Measurements from ENCODE around the gene GALNT9. TPM values are rescaled to one million over a fixed set of nuclear protein-coding genes. Genes with fewer than 3 reads are reported as not detected.

The GALNT9 gene
- polyA plus RNA-seq, 1 experiment = not detected

DNA sequence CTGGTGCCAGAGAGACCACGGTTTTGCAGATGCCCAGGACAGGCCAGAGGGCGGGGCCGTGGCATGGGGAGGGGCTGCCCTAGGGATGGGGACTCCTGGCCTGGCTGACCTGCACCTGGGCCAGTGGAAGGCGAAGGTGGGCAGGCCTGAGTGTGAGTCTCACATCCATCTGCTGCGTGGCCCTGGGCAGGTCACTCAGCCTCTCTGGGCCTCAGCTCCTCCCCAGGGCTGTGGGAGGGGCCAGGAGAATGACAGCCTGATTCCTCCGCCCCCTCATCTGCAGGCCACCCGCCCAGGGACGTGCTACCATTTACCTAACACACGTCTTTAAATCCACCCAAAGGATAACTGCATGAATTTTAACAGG, 90.9 kb downstream of the GALNT9 start:
- POLR2A ChIA-PET = no interaction called here
- TF ChIP-seq, protein P1, sequence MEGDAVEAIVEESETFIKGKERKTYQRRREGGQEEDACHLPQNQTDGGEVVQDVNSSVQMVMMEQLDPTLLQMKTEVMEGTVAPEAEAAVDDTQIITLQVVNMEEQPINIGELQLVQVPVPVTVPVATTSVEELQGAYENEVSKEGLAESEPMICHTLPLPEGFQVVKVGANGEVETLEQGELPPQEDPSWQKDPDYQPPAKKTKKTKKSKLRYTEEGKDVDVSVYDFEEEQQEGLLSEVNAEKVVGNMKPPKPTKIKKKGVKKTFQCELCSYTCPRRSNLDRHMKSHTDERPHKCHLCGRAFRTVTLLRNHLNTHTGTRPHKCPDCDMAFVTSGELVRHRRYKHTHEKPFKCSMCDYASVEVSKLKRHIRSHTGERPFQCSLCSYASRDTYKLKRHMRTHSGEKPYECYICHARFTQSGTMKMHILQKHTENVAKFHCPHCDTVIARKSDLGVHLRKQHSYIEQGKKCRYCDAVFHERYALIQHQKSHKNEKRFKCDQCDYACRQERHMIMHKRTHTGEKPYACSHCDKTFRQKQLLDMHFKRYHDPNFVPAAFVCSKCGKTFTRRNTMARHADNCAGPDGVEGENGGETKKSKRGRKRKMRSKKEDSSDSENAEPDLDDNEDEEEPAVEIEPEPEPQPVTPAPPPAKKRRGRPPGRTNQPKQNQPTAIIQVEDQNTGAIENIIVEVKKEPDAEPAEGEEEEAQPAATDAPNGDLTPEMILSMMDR (IDR thresholded peaks at IDR 0.05; ENCODE audit: insufficient read depth, low read depth, low read length) = no peak

DNA sequence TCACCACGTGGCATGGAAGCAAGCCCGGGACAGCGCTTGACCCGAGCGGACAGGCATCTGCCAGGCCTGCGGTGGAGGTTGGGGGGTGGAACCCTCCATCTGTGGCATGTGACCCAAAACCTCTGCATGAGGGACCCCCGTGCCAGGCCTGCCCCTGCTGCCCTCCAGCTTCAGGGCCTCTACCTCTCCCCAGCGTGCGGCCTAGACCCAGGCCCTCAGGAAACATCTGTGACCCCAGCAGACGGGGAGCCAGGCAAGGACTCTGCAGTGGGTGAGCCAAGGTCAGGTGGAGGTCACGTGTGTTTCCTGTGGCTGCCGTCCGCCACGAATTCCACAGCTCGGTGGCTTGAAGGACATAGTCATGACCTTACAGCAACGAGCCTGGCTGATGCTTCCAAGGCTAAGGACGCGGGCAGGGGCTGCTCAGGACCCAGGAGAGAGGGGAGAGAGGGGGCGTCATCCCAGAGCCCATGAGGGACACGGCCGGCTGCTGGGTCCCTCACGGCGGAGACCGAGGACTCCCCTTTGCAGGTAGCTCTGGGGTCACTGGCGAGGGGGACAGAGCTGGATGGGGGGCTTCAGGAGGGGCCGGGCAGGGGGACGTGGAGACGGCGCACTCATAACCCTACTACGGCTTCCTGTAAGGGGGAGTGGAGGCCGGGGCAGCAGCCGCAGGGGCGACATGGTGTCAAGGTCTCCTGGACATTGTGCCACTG, 91.5 kb downstream of the GALNT9 start:
- ChIA-PET POLR2A (no interaction called here), CTCF (no interaction called here)
- no peak overlapping the region for H3K4me3 ChIP-seq (ENCODE audit: low read depth, low read length)
- TF ChIP-seq, protein P1 (IDR thresholded peaks at IDR 0.05; ENCODE audit: insufficient read depth, low read depth, low read length) = no peak
- H3K27me3 ChIP-seq (ENCODE audit: control insufficient read depth, insufficient read depth, low read length) = no peaks in the 10 kb centered on the region
- DNase-seq (ENCODE audit: low read depth) = no peak
- H3K36me3 ChIP-seq (ENCODE audit: control insufficient read depth, insufficient read depth, low read length) = no peaks in the 10 kb centered on the region

More for the DNA sequence above, 90.9 kb downstream of the GALNT9 start:
- DNase-seq (ENCODE audit: low read depth) = no peak
- CTCF ChIA-PET = no interaction called here
- Histone ChIP-seq H3K4me3 (ENCODE audit: low read depth, low read length) (no peak overlapping the region), H3K36me3 (ENCODE audit: control insufficient read depth, insufficient read depth, low read length) (no peaks in the 10 kb centered on the region), H3K27me3 (ENCODE audit: control insufficient read depth, insufficient read depth, low read length) (no peaks in the 10 kb centered on the region)

DNA sequence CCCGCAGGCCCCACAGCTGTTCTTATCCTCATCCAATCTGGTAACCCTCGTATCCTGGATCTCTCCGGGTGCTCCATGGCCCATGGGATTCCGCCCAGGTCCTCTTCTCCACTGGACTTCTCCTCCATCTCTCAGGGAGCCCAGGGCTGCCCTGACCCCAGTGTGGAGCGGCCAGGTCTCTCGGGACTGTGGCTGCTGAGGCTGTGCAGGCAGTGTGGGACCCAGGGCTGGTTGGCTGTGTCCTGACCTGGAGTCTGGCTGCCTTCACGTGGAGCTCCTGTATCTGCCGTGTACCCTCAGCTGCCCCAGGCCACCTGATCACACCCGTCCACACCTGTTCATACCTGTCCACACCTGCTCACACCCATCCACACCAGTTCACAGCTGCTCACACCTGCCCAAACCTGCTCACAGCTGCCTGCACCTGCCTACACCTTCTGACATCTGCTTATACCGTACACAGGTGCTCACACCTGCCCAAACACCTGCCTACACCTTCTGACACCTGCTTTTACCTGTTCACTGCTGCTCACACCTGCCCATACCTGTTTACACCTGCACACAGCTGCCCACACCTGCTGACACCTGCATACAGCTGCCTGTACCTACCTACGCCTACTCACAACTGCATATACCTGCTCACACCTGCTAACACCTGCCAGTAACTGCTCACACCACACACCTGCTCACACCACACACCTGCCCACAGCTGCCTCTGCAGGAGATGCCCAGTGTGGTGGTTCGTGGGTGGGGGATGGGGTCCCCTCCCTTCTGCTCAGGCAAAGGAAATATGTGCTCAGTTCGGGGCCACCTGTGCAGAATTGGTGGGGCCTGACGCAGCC, 92.2 kb downstream of the GALNT9 start:
- POLR2A ChIA-PET = no interaction called here
- DNase-seq (ENCODE audit: low read depth) = no peak
- Histone ChIP-seq H3K27me3 (ENCODE audit: control insufficient read depth, insufficient read depth, low read length) (no peaks in the 10 kb centered on the region), H3K4me3 (ENCODE audit: low read depth, low read length) (no peak overlapping the region), H3K36me3 (ENCODE audit: control insufficient read depth, insufficient read depth, low read length) (no peaks in the 10 kb centered on the region)
- CTCF ChIA-PET = no interaction called here
- TF ChIP-seq, protein P1 (IDR thresholded peaks at IDR 0.05; ENCODE audit: insufficient read depth, low read depth, low read length) = no peak

DNA sequence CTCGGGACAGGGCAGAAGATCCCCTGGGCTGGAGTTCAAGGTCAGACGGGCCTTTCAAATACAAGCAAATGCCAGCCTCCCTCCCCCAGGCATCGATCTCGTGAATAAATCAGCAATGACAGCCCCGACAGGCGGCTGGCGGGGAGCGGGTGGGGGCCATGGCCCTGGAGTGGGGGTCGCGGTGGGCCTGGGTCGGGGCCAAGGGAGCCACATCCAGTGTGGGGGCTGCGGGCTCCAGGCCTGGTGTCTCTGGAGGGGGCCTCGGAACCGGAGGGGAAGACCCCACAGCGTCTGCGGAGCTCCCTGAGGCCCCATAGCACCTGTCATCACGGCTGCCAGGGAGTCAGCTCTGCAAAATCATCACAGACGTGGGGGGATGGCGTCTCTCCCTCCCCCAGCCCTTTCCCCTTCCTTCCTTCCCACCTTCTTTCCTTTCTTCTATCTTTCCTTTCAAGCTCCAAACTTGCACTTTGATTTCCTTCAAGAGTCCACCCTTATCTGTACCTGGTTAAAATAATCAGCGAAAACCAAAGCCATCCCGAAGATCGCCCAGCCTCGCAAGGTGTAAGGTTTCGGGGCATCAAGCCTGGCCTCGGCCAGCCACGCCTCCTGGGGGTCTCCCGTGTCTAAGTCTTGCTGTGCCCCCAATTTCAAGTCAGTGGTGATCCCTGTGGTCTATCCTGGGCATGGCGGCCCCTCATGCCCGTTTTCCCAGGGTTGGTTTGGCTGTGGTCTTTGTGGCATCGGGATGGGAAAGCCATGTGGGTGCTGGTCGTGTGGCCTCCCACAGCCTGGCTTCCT, 93.1 kb downstream of the GALNT9 start:
- POLR2A ChIA-PET = no interaction called here
- CTCF ChIA-PET = no interaction called here
- no peak for DNase-seq (ENCODE audit: low read depth)
- H3K4me3 ChIP-seq (ENCODE audit: low read depth, low read length) = no peak overlapping the region
- TF ChIP-seq, protein P1 (IDR thresholded peaks at IDR 0.05; ENCODE audit: insufficient read depth, low read depth, low read length) = no peak
- no peaks in the 10 kb centered on the region for H3K27me3 ChIP-seq (ENCODE audit: control insufficient read depth, insufficient read depth, low read length)
- no peaks in the 10 kb centered on the region for H3K36me3 ChIP-seq (ENCODE audit: control insufficient read depth, insufficient read depth, low read length)

Measured in BJ (cell line).